22Rv1 (cell line): ENCODE data around the gene VDAC1.

ENCODE experiments used
- CTCF ChIP-seq: fragments of 450-650 bp; IDR thresholded peaks from 2 replicates; pipeline ENCODE4 v1.5.1; 2017; ENCODE audit warnings: mild to moderate bottlenecking
- ZFX ChIP-seq: fragments of 450-650 bp; IDR thresholded peaks from 2 replicates; pipeline ENCODE4 v1.6.1; 2017; ENCODE audit warnings: antibody characterized with exemption, borderline replicate concordance

- TF ChIP-seq CTCF: no peak
- no peak for TF ChIP-seq ZFX
Measured at GRCh38 chr5:133990396-133990795, 14.4 kb downstream of the VDAC1 start.
